Omental fat pad (tissue), 4 donors: Measurements from ENCODE around the gene FAM210A. TPM values are rescaled to one million over a fixed set of nuclear protein-coding genes. Genes with fewer than 3 reads are reported as not detected.

Experiments
- ATAC-seq: fragments of 150-250 bp; one replicate; pipeline ENCODE4 v1.9.1; 2016; ENCODE audit warnings: mild to moderate bottlenecking, moderate library complexity; ENCODE audit not compliant: low FRiP score
- DNase-seq: peaks from one replicate; pipeline ENCODE4 v3.0.0-alpha.2; 2019; ENCODE audit warnings: low spot score
- total RNA-seq, 4 donors: library from RNA; depleted of rRNA; stranded (reverse); fragments of >200 nt; gene quantifications; one replicate each; pipeline ENCODE4 v1.1.0, GENCODE V29; 2016
- TF ChIP-seq, protein P1 (sequence below), 3 donors: fragments of 450-650 bp; IDR thresholded peaks; one replicate each; pipeline ENCODE4 v1.5.1; 2016 to 2017; ENCODE audit warnings: antibody characterized with exemption in 3 of 3, mild to moderate bottlenecking in 3 of 3, moderate library complexity in 2 of 3

The FAM210A gene
- total RNA-seq, 4 donors from 2014 or later = 6.6 to 30.9 (median 15.8) TPM

DNA sequence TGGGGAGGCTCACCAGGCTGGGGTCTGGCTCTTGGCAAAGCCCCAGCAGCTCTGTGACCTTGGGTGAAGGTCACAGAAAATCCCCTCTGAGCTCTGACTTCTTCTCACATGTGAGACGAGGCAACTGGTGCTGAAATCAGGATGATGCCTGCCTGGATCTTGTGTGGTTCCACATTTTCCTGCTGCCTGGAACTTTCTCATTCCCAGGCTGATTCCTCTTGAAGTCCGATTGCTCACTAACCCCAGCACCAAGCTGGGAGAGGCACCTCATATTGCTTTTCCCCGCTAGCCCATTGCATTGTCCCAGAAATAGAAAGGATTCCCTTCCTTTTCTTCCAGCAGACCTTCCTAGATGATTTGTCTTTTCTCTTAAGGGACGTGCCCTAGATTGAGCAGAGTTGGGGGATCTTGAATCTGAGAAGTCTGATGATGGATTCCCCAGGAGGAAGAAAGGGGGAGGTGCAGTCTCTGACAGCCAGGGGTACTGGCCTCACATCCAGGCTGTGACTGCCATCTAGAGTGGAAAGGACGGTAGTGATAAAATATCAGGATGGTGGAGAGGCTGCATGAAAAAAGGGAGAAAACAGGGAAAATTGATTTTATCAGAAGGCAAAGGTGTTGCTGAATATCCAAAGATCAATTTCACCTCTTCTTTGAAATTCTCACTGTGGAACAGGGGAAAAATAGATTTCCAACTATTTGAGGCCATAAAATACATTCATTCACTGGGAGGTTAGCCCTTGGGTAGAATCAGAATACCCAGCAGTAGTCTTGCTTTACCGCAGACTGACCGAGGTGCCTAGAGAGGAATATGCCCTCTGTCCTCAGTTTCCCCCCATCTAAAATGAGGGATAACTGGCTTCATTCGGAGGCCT, 96.3 kb downstream of the FAM210A start:
- ATAC-seq = peak; percentile 72
- TF ChIP-seq, protein P1, sequence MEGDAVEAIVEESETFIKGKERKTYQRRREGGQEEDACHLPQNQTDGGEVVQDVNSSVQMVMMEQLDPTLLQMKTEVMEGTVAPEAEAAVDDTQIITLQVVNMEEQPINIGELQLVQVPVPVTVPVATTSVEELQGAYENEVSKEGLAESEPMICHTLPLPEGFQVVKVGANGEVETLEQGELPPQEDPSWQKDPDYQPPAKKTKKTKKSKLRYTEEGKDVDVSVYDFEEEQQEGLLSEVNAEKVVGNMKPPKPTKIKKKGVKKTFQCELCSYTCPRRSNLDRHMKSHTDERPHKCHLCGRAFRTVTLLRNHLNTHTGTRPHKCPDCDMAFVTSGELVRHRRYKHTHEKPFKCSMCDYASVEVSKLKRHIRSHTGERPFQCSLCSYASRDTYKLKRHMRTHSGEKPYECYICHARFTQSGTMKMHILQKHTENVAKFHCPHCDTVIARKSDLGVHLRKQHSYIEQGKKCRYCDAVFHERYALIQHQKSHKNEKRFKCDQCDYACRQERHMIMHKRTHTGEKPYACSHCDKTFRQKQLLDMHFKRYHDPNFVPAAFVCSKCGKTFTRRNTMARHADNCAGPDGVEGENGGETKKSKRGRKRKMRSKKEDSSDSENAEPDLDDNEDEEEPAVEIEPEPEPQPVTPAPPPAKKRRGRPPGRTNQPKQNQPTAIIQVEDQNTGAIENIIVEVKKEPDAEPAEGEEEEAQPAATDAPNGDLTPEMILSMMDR (IDR thresholded peaks at IDR 0.05) = peak in 1 of 3 donors; percentile 68
- no peak for DNase-seq

DNA sequence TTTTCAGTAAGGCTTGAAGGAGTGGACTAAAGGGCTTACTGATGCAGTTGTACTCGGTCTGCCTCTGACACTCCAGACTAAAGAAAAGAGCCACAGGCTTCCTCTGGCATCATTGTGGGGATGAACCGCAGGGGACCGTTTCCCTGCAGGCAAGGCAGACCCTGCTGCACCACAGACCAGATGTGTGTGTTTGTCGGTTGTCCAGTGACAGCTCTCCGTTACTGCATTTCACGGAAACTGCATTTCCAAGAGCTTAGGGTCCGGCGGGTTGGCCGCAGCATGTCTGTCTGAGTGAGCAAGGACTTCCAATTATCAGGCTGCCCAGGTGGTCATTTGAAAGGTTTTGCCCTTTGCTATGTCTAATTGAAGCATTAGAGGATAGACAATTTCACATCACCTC, 98.1 kb downstream of the FAM210A start:
- no peak for DNase-seq
- no peak for ATAC-seq
- TF ChIP-seq, protein P1 (IDR thresholded peaks at IDR 0.05) = no peak

DNA sequence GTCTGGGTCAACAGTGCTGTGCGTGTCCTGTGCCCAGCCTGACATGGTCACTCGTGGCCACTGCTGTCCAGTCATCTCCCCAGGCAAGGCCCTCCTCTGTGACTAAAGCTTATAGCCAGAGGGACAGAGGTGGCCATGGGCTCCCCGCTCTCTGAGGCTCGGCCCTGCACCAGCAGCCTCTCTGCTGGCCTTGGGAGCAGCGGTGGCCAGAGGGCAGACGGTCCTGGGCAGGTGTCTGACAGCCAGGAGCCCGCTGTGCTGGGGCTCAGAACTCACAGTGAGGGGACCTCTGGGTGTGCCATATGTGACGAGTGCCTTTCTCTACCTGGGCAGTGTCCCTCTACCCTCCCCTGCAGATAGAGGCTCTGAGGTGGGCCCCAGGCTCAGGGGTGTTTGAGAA, 98.7 kb downstream of the FAM210A start:
- ATAC-seq (no peak), DNase-seq (no peak)
- TF ChIP-seq, protein P1 (IDR thresholded peaks at IDR 0.05) = no peak

DNA sequence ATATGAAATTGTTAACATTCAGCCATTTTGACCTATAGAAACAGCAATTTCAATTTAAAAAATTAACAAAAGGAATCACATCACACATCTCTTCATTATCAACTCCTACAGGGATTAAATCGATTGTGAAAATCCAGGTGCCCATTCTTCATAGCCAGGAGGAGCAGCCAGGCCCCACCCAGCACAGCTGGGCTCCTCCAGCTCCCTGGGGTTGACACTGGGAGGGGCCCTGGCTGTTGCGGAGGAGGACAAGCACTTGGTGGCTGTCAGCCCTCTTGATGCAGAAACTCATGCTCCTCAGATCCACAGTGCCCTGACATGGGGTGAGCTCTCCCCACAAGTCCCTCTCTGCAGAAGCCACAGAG, 99.8 kb downstream of the FAM210A start:
- ATAC-seq (no peak), DNase-seq (no peak)
- TF ChIP-seq, protein P1 (IDR thresholded peaks at IDR 0.05) = no peak

DNA sequence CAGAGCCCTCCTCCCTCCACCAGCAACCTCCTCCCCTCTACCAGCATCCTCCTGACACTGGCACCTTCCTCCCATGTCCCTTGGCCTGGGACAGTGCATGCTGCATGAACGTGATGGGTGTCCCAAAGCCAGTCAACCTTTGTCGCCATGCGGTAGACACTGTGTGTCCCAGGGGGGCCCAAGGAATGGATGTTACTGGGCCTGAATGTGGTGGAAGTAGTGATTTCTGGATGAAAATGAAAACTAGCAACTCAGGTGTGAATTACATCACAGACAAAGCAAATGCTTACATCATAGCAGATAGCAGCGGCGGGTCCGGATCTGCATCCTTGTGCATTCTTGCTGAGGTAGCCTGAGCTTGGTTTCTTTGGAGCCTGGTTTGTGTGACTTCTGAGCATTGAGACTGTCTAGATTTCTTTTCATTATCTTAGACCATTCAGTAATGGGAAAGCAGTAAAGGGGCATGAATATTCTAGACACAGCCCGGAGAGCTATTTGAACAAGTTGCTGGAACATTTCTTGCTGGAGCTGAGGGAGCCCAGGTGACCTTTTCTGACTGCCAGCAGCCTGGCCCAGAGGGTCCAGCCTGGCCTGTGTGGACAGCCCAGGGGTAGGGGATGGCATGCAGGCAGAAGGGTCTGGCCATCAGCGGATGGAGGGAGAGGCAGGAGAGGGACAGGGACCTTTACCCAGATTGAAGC, 100.4 kb downstream of the FAM210A start:
- DNase-seq (no peak), ATAC-seq (no peak)
- TF ChIP-seq, protein P1 (IDR thresholded peaks at IDR 0.05) = no peak

DNA sequence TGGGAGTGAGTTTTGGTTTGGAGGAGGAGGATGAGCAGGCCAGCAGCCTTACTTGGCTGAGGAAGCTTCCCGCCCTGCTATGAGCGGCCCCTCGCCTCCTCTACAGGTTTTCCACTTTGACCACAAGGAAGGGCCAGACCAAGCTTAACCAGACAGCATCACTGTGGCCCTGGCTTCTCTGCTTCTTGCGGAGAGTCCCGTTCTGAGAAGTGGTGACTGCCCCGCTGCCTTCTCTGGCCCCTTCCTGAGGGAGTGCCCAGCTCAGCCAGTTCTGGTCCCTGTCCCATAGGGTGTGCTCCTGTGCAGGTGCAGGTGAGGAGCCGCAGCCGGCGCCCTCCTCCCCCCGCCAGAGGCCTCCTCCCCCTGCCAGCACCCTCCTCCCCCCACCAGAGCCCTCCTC, 101.0 kb downstream of the FAM210A start:
- TF ChIP-seq, protein P1 (IDR thresholded peaks at IDR 0.05) = no peak
- no peak for ATAC-seq

More for the DNA sequence above, 101.0 kb downstream of the FAM210A start:
- no peak for DNase-seq
